Suprapubic skin (tissue), 4 donors: ENCODE data around the gene FAM131C. TPM values are rescaled to one million over a fixed set of nuclear protein-coding genes. Genes with fewer than 3 reads are reported as not detected.
"Not testable (repeated sequence)": the region's sequence is repeated elsewhere in the genome, so short reads cannot be mapped to it uniquely, and the experiment has no call there.

Source experiments
- DNase-seq, 2 donors: peaks; one replicate each; pipeline ENCODE4 v3.0.0-alpha.2; 2019; ENCODE audit warnings: low spot score in 2 of 2
- H3K27ac ChIP-seq: fragments of 200-600 bp; sonication (generic); one replicate; pipeline ENCODE4 v1.5.1; 2019
- H3K27me3 ChIP-seq: fragments of 200-600 bp; sonication (generic); one replicate; pipeline ENCODE4 v1.5.1; 2019
- H3K36me3 ChIP-seq: fragments of 200-600 bp; sonication (generic); one replicate; pipeline ENCODE4 v1.5.1; 2019
- H3K4me1 ChIP-seq: fragments of 200-600 bp; sonication (generic); one replicate; pipeline ENCODE4 v1.5.1; 2019
- H3K4me3 ChIP-seq: fragments of 200-600 bp; sonication (generic); one replicate; pipeline ENCODE4 v1.5.1; 2019; ENCODE audit warnings: mild to moderate bottlenecking
- H3K9me3 ChIP-seq: fragments of 200-600 bp; sonication (generic); one replicate; pipeline ENCODE4 v1.5.1; 2019
- CTCF ChIP-seq, 2 donors: fragments of 200-600 bp in 1 of 2; fragments of 450-650 bp in 1 of 2; sonication (generic) in 1 of 2; IDR thresholded peaks; one replicate each; pipeline ENCODE4 v1.5.1; 2016 to 2019; ENCODE audit warnings: antibody characterized with exemption in 2 of 2, mild to moderate bottlenecking in 1 of 2, moderate library complexity in 1 of 2
- EP300 ChIP-seq: sonication (generic); formaldehyde crosslinking; IDR thresholded peaks from one replicate; pipeline ENCODE4 v1.6.1; 2017; ENCODE audit warnings: antibody characterized with exemption
- POLR2A ChIP-seq, 2 donors: fragments of 450-650 bp; IDR thresholded peaks; one replicate each; pipeline ENCODE4 v1.6.1; 2017; ENCODE audit warnings: antibody characterized with exemption in 2 of 2, mild to moderate bottlenecking in 2 of 2, moderate library complexity in 2 of 2
- POLR2AphosphoS5 ChIP-seq, 3 donors: sonication (generic); formaldehyde crosslinking; IDR thresholded peaks; one replicate each; pipeline ENCODE4 v1.6.1; 2017; ENCODE audit warnings: antibody characterized with exemption in 3 of 3
- WGBS: methylation state at CpG from one replicate; pipeline ENCODE4 v1.1.5; 2018; 5-methylcytosine and 5-hydroxymethylcytosine counted together
- total RNA-seq, 4 donors: library from RNA; depleted of rRNA; stranded (reverse); fragments of >200 nt; gene quantifications; one replicate each; pipeline ENCODE4 v1.1.0, GENCODE V29; 2016

The FAM131C gene
- total RNA-seq, 4 donors from 2014 or later = 0.72 to 1.6 (median 1.2) TPM; not detected in 1

- Histone ChIP-seq H3K4me1 (peaks cover 5% of the 10 kb centered on the region), H3K9me3 (no peaks in the 10 kb centered on the region), H3K4me3 (no peak overlapping the region), H3K36me3 (no peaks in the 10 kb centered on the region), H3K27me3 (no peaks in the 10 kb centered on the region), H3K27ac (no peak overlapping the region)
- no peak for DNase-seq
- 77% methylated on average over 3 of the region's 8 CpGs for WGBS
- no peak for TF ChIP-seq POLR2AphosphoS5 (IDR thresholded peaks at IDR 0.05)
- no peak for TF ChIP-seq POLR2A (IDR thresholded peaks at IDR 0.05)
- TF ChIP-seq CTCF (IDR thresholded peaks at IDR 0.05) = no peak
These were observed 19.5 kb downstream of the FAM131C start for GRCh38 chr1:16053781-16054502.

- peaks cover 15% of the 10 kb centered on the region for H3K4me1 ChIP-seq
- H3K4me3 ChIP-seq, H3K27me3 ChIP-seq, H3K27ac ChIP-seq, DNase-seq, H3K9me3 ChIP-seq, H3K36me3 ChIP-seq: not testable (repeated sequence)
- WGBS = 88% methylated on average over 10 of the region's 12 CpGs
These were observed 21.5 kb downstream of the FAM131C start for GRCh38 chr1:16051949-16052348.

GRCh38 chr1:16051039-16051438 is 22.4 kb downstream of the FAM131C start:
- TF ChIP-seq EP300 = no peak
- no peak for TF ChIP-seq POLR2AphosphoS5 (IDR thresholded peaks at IDR 0.05)
- TF ChIP-seq CTCF (IDR thresholded peaks at IDR 0.05) = no peak
- TF ChIP-seq POLR2A (IDR thresholded peaks at IDR 0.05) = no peak
- Histone ChIP-seq H3K27me3 (no peaks in the 10 kb centered on the region), H3K36me3 (no peaks in the 10 kb centered on the region), H3K27ac (no peak overlapping the region), H3K9me3 (no peaks in the 10 kb centered on the region), H3K4me1 (peaks cover 12% of the 10 kb centered on the region), H3K4me3 (no peak overlapping the region)
- whole genome bisulfite sequencing = 92% methylated on average over 3 of the region's 3 CpGs
- DNase-seq = no peak

- H3K27me3 ChIP-seq = no peaks in the 10 kb centered on the region
- TF ChIP-seq POLR2A (IDR thresholded peaks at IDR 0.05) (no peak), CTCF (IDR thresholded peaks at IDR 0.05) (no peak), POLR2AphosphoS5 (IDR thresholded peaks at IDR 0.05) (no peak), EP300 (no peak)
- WGBS = 82% methylated on average over 7 of the region's 7 CpGs
These were observed 23.1 kb downstream of the FAM131C start for GRCh38 chr1:16050328-16050727.

GRCh38 chr1:16048573-16049189 is 24.8 kb downstream of the FAM131C start:
- no peaks in the 10 kb centered on the region for H3K27me3 ChIP-seq
- no peak overlapping the region for H3K27ac ChIP-seq
- peak overlapping the region; percentile 42 for H3K4me3 ChIP-seq
- TF ChIP-seq POLR2A (IDR thresholded peaks at IDR 0.05) = no peak
- no peak for TF ChIP-seq EP300
- TF ChIP-seq CTCF (IDR thresholded peaks at IDR 0.05) = no peak
- no peak for TF ChIP-seq POLR2AphosphoS5 (IDR thresholded peaks at IDR 0.05)
- peaks cover 12% of the 10 kb centered on the region for H3K4me1 ChIP-seq
- no peaks in the 10 kb centered on the region for H3K9me3 ChIP-seq
- DNase-seq = no peak
- 0% methylated on average over 1 of the region's 25 CpGs for WGBS
- H3K36me3 ChIP-seq = no peaks in the 10 kb centered on the region

More at GRCh38 chr1:16050328-16050727, 23.1 kb downstream of the FAM131C start:
- H3K4me1 ChIP-seq = peaks cover 12% of the 10 kb centered on the region
- H3K27ac ChIP-seq = no peak overlapping the region
- H3K36me3 ChIP-seq = no peaks in the 10 kb centered on the region
- H3K4me3 ChIP-seq = no peak overlapping the region
- DNase-seq = no peak
- H3K9me3 ChIP-seq = no peaks in the 10 kb centered on the region
